HK-2 (cell line): Measurements from ENCODE around the gene DTWD2.
"Not testable (repeated sequence)": the region's sequence is repeated elsewhere in the genome, so short reads cannot be mapped to it uniquely, and the experiment has no call there.

ENCODE experiments used
- DNase-seq: peaks from one replicate; pipeline ENCODE4 v3.0.0-alpha.2; 2018; ENCODE audit not compliant: unreplicated experiment

DTWD2 gene

DNA sequence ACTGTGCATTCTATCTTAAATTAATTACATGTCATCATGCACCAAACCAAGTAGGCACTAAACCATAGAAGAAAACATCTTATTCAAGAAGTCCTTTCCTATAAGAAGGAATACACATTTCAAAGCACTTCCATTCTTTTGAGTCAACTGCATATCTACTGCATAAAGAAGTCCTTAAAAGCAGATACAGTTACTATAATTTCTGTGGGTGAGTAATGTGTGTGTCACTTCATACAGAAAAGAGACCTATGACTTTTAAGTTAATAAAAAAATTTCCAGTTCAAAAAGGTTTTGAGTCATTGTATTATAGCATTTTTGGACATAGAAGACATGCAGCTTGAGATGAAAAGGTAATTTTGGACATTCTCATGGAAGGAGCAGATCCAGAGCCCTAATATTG is 125.0 kb downstream of the DTWD2 start:
- DNase-seq, result no peak

DNA sequence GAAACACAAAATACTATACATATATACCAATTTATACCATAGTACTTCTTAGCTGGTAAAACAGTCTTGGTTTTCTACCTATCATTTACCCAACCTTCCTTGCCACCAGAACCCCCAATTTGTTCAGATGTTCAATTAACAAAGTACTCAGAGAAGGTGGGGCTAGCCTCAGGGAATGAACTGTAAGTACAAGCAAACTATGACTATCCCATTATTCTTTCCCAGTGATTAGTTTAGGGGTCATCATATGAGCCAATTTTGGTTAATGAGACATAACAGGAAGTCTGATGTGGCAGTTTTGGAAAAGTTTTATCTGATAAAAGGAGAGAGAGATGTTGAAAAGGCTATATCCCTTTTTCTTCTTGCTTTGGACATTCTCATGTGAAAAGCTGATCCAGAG is 125.8 kb downstream of the DTWD2 start:
- no peak for DNase-seq

DNA sequence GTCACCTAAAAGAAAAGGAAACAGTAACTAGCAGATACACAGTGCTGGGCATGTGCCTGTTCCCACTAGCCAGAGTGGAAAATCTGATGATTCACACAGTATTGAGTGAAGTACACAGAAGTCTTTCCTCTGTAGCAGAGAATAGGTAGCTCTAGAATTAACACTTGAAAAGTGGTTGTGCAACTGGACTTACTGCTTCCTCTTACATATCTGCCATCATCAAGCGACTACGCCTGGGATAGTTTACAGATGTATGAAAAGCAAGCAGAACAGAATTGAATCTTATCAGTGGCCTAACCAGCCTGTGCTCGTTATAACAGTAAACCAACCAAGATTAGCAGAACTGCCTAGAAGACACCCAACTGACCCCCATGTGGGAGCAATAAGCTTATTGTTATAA is 130.6 kb downstream of the DTWD2 start:
- no peak for DNase-seq

DNA sequence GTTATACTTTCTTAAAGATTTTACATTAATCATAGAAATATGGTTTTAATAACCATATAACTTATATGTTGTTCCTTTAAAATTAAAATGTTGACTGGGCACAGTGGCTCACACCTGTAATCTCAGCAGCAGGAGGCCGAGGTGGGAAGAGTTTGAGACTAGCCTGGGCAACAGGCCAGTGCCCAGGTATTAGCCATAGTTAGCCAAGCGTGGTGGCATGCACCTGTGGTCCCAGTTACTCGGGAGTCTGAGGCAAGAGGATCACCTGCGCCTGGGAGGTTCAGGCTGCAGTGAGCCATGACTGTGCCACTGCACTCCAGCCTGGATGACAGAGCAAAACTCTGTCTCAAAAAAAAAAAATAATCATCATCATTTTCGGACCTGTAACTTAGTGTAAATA is 133.5 kb downstream of the DTWD2 start:
- no peak for DNase-seq

DNA sequence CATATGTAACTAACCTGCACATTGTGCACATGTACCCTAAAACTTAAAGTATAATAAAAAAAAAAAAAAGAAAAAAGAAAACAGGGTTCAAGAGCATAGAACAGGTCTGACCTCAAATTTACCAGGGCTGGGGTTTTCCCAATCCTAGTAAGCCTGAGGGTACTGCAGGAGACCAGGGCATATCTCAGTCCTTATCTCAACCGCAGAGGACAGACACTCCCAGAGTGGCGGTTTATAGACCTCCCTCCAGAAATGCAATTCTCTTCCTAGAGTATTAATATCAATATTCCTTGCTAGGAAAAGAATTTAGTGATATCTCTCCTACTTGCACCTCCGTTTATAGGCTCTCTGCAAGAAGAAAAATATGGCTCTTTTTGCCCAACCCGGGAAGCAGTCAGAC is 136.6 kb downstream of the DTWD2 start:
- DNase-seq, result not testable (repeated sequence)

DNA sequence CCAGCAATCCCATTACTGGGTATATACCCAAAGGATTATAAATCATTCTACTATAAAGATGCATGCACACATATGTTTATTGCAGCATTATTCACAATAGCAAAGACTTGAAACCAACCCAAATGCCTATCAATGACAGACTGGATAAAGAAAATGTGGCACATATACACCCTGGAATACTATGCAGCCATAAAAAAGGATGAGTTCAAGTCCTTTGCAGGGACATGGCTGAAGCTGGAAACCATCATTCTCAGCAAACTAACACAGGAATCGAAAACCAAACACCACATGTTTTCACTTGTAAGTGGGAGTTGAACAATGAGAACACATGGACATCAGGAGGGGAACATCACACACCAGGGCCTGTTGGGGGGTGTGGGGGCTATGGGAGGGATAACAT is 138.8 kb downstream of the DTWD2 start:
- not testable (repeated sequence) for DNase-seq

DNA sequence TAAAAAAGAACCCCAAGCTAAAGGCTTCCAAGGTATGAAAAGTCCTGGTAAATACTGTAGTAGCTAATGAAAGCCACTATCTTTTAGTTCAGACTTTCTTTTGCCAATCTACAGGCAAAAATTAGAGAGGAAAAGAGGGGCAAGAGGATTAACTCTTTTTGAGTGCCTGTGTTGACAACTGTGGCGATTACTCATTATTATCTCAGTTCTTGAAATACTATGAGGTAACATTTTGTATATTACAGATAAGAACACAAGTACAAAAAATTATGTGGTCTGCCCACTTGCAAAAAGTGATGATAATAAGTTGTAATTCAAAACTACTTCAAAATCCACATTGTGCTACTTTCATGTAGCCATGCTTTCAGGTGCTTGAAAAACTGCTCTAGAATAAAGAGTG is 144.0 kb downstream of the DTWD2 start:
- DNase-seq, result no peak

DNA sequence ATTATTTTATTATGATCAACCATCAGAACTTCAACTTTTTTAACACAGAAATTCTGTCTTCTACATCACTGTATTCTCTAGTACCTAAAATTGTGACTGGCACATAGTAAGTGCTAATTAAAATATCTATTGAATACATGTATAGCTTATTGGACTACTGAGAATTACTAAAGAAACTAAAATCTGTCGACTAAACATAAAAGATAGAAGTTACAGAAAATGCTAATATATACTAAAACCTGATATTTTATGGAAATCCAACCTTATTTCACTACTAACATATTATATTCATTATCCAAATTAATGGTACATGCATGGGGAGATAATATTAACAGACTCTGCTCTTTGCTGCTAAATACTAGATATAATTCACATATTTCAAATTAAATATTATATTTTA is 153.6 kb downstream of the DTWD2 start:
- no peak for DNase-seq

DNA sequence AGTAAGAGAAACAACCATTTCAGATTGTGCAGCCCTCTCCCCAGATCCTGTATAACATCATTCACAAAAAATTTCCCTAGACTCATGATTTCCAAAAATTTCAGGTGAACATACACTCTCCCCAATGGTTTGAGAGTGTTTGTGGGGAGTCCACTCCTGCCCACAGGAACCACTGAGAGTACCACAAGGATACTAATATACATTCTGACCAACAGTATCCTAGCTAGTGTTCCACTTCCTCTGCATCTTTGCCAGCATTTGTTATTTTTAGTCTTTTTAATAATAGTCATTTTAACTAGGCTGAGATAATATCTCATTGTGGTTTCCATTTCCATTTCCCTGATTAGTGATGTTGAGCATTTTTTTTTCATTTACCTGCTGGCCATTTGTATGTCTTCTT is 155.4 kb downstream of the DTWD2 start:
- DNase-seq, result no peak

DNA sequence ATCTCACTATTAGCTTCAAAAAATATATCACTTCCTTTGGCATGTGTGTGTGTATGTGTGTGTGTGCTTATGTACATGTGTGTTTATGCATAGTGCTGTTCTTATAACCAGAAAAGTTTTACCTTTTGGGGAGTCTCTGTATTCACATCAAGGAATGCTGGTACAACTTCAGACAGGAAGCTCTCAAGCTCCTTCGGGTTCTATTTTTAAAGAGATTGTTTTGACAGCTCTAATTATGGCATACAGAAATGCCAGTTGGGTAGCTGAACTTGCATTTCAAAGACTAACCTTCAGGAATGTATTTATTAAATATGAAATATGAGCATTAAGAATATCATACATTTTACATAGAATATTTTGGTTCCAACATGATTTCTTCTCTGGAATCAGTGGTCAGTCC is 163.1 kb downstream of the DTWD2 start:
- DNase-seq, result no peak

DNA sequence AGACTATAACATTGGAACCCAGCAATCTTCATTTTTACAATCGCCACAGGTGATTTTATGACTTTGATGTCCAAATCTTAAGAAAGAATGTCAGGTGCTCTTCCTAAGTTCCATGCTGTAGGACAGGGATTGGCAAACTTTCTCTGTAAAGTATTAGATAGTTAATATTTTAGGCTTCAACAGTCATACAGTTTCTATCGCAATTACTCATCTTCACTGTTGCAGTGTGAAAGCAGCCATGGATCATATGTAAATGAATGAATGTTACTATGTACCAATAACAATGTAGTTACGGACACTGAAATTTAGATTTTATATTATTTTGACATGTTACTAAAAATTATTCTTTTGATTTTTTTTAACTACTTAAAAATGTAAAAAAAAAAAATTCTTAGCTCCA is 169.7 kb downstream of the DTWD2 start:
- no peak for DNase-seq

DNA sequence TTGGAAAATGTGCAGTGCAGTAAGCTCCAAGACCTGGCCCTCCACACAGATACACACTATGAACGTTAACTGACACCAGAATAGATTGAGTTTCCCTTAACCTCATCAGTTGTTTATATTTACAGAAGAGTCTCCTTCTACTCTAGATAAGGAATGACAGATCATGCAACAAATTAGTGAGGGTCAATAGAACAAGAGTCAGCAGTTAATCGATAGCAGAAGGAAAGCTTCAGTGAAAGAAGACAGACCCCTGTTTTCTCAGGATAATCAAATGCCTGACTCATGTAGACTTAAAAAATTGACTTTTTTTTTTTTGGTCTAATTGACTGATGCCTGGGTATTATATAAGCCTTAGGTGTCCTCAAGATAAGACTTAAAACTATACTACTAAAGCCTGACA is 179.9 kb downstream of the DTWD2 start:
- no peak for DNase-seq

DNA sequence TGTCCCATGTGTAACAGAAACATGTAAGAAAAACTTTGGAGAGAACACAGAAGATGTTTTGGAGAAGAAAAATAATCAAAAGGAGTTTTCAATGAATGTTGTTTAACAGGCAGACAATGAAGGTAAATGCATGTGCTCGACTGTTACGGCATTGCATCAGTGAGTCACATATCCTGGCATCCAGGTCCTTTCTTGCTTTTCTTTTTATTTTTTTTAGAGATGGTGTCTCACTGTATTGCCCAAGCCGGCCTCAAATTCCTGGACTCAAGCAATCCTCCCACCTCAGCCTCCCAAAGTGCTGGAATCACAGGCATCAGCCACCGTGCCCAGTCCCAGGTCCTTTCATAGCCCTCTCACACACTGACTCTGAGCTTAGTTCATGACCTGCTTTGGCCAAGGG is 181.8 kb downstream of the DTWD2 start:
- DNase-seq, result no peak

DNA sequence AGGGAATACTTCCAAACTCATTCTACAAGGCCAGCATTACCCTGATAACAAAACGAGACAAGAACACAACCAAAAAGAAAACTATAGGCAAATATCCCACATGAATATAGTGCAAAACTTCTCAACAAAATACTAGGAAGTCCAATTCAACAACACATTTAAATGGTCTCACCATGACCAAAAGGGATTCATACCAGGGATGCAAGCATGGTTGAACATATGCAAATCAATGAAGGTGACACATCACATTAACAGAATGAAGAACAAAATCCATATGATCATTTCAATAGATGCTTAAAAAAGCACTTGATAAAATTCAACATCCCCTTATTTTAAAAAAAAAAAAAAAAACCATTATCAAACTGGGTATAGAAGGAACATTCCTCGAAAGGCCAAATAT is 186.0 kb downstream of the DTWD2 start:
- DNase-seq, result no peak

DNA sequence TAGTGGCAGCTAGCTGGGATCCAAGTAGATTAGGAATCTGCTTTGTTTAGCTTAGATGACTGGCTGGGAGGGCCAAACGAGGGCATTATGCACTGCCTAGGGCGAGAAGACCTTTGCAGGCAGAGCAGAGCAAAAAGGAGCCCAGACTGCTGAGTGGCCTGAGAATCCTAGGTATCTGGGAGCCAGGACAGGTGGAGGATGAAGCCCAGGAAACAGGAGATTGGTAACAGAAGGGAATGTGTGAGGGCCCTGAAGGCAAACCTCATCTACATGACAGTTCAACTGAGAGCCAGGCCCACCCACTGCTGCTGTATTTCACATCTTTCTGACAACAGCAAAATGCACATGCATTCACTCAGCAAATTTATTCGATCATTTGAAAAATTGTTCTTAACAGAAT is 192.3 kb downstream of the DTWD2 start:
- DNase-seq, result no peak

DNA sequence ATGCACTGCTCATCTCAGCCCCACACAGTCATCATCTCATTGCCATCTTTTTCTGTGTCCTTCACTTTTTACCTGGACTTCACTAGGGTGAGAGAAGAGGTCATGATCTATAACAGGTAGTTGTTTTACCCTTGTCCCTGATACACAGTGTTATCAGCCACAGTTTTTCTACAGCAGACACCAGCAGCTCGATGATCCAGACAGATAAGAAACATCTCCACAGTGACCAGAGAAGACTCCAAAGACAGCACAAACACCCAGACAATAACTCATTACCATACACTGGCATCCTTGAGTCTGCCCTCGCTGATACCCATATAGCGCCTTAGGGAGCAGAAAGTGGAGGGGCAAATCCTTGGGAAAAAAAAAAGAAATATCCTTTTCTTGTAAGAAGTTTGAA is 194.1 kb downstream of the DTWD2 start:
- DNase-seq, result no peak

DNA sequence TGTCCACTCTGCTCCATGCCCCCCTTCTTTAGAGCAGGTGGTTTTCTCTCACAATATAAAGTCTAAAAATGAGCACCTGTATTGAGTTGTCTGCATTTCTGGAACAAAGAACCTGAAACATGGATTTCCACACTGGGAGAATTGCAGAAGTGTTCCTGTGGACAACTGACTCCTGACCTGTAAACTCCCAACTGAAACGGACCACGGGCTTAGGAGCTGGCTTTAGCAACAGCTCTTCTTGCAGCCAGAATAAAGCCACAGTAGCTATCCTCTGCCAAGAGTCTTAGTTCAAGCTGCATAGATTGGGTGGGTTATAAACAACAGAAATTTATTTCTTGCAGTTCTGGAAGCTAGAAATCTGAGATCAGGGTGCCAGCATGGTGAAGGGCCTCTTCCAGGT is 194.7 kb downstream of the DTWD2 start:
- no peak for DNase-seq

DNA sequence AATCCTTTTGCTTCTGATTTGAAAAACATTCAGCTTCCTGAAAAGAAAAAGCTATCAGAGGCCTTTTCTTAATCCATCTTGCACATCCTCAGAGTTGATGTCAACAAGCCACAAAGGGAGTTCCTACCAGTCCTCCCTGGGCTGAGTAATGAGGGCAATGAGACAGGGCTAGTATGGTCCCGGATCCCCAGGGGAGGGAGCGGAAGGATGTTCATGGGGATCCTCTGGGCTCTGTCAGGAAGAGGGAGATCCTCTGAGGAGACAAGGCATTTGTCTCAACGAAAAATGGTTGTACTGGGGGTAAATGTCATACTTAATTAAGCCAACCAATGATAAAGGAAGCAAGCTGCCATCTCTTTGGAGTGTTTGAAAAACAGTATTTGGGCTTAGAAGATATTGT is 195.3 kb downstream of the DTWD2 start:
- DNase-seq, result no peak

DNA sequence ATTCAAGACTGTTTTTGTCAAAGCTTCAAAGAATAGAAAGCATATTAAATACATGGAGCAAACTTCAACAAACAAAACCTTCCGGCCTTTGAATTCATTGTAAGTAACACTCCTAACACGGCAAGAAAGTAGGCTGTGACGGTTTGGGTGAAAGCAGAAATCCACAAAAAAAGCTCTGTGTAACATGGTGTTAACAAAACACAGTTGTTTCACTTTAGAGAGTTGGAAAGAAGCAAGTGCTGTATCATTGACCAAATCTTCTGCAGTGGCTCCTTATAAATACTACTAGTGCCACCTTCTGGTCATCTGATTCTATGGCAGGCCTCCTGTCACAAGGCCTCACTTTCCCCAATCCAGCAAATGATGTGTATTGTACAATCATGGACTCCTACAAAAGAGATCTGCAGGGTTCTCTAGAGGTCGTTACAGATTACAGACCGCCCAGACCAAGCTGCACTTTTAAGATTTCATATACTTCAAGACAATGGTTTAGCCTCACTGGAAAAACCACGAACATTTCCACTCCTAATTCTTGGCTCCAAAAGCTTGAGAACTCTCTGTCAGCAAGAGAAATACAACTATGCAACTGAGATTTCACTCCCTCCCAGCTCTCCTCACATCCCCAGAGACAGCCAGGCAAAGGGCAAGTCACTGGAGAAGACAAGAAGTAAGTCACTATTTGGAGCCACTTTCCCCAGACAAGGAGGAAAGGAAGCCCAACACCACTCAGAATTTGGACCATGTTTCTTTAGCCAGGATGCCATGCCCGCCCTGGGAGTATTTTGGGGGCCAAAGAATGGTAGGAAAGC is 196.2 kb downstream of the DTWD2 start:
- peak; percentile 4 for DNase-seq

DNA sequence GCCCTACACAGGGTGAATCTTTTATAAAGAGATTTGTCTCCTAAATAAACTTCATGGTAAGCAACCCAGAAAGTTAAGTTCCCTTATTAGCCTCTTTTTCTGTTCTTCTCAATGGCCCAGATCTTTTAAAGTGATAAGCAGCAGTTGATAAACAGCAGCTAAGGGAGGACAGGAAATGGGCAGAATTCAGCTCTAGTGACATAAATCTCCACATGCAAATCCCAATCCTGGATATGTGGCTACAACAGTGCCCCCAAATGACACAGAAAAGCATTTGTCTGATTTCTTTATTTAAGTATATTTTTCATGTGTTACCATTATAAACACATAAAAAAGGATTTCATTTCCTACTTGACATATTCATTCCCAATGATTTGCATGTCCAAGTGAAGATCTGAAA is 199.0 kb downstream of the DTWD2 start:
- DNase-seq, result no peak

DNA sequence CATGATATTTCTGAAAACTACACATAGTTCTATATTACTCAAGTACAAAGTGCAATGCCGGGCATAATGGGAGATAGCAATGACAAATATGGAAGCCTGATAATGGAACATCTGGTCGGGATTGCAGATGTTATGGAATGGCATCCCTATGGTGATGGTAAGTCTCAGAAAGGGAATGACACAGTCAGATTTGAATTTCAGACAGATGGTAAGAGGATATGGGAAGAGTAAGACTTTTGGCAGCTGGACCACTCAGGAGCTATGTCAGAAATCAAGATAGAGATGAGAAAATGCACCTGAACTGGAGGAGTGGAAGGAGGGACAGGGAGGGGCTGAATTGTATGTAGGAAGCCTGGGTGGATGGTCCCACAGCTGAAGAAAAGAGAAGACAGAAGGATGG is 200.0 kb downstream of the DTWD2 start:
- no peak for DNase-seq
